Activated CD8-positive, alpha-beta memory T cell treated with anti-CD3 and anti-CD28 coated beads, Interleukin-2, amount 50 U/mL, for 24 hours (primary cell): Measurements from ENCODE around the gene TNFRSF4.
A peak's percentile ranks its signal among the peaks of the same experiment; 100 is the strongest.
"Not testable (repeated sequence)": the region's sequence is repeated elsewhere in the genome, so short reads cannot be mapped to it uniquely, and the experiment has no call there.

ENCODE experiments used
- DNase-seq: peaks from one replicate; pipeline ENCODE4 v3.0.0-alpha.2; 2020; ENCODE audit errors: extremely low read depth

Gene TNFRSF4

DNA sequence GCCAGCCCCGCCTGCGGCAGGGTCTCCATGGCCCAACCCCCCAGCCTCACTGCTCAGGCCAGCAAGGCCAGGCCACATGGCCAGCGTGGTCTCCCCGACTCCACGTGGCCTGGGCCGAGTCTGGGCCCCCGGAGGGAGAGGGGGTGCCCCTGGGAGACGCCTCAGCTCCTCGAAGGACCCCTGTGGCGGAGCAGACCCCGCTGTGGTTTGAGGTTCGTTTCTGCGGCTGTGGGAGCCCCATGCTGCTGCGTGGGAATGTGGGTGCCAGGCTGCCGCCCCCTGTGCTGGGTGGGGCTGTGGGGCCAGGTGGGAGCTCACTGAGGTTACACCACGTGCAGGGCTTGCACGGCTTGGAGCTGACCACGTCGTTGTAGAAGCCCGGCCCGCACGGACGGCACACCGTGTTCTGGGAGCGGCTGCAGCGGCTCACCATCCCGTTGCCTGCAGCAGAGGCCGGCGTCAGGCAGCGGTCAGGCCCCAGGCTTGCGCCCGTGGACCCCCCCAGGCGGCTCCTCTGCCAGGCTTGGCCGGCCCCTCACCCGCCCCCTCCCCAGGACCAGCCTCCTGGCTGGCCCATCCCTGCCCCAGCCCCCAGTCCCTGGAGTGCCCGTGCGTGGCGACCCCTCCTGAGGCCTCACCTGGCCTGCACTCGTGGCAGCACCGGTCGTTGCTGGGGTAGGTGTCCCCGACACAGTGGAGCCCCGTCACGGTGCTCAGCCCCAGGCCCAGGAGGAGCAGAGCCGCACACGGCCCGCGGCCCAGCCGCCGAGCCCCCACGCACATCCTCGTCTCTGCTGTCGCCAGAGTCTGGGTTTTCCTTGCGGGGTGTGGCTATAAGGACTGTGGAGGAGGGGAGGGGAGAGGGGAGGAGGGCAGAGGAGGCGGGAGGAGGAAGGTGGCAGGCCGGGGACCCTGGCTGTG lies at the start of gene TNFRSF4:
Gene TNFRSF4, minus strand, starts transcription at position 809 of the 921 bp plus-strand sequence. Its CDS starts 26 bp downstream, at position 783.
- DNase-seq, result no peak

DNA sequence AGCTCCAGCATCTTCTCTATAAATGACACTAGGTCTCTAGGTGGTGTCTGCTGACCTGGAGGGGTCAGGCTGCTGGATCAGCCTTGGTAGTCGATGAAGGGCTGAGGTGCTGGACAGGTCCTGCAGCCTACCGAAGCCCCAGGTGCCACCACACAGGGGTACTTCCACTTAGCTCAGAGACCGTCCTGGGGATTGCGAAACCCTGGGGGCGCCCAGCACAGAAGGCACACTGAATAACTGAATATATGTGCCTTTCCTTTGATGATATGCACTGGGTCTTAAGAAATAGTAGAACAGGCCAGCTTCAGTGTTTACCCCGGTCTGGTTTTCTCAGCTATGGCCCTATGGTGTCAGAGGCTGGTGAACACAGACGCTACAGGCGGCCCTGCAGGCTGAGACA lies 48.8 kb upstream of the TNFRSF4 start:
- DNase-seq, result no peak

GRCh38 chr1:1262071-1262470 lies 48.1 kb upstream of the TNFRSF4 start:
- no peak for DNase-seq

- no peak for DNase-seq
Observed at GRCh38 chr1:1260843-1261560, 47.0 kb upstream of the TNFRSF4 start.

DNA sequence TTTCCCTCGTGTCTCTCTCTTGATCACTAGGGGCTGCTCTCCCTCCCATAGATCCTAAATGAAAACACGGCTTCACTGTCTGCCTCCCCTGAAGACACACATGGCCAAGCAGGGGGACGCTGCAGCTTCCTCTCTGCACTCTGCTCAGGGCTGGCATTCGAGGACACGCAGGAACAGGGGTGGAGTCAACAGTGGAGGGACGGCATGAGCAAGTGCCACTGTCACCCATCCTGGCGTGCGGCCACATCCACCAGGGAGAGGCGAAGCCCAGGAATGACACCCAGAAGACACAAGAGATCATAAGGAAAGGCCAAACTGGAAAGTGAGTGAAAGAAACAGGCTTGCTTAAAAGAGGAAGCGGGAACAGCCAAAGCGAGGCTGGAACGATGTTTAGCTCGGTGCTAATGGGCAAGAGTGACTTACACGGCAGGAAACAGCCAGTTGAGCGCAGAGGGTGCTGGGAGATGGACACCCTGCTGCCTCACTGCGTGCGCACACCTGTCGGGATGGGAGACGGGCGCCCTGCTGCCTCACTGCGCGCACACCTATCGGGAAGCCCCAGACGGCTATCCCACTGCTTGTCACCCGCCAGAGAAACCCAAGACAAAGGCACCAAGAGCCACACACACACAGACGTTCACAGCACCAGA lies 46.1 kb upstream of the TNFRSF4 start:
- DNase-seq, result no peak

- DNase-seq, result no peak
Observed at GRCh38 chr1:1259540-1259939, 45.6 kb upstream of the TNFRSF4 start.

GRCh38 chr1:1259119-1259488 lies 45.2 kb upstream of the TNFRSF4 start:
- DNase-seq, result no peak

DNA sequence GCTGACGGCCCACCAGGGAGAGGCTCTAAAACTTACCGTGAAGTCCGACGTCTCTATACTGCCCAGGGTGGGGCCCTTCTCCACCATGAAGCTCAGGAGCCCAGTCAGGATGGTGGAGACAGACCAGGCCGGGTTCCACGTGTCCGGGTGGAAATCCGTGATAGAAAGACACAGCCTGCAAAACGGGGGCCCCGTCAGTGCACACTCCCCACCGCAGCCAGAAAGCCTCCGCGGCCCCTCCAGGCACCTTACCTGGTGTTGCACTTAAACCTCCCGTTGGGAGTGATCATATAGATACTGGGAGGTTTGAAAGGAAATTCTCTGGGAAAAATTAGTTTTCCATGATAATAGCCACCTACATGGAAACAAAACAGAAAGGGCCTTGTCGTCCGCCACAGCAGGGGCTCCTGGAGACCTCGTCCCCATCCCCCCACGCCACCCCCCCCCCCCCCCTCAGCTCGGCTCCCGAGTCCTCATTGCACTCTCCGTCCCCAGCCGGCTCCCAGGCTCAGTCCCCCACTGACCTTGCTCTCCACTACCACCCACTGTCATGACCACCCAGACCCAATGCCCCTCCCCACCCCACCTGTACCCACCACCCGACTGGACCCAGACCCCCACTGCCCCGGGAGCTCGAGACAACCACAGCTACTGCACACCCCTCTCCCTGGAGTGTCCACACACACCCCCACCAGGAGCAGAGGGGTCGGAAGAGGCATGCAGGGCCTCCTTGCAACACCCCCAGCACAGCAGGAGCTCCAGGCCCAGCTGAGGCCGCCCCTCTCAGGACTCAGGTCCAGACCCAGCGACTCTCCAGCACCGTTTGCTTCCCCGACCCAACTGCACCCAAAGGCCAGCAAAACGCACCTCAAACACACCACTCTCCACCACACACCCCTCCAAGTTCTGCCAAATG lies 43.3 kb upstream of the TNFRSF4 start:
- DNase-seq, result no peak

- DNase-seq, result no peak
Observed at GRCh38 chr1:1255611-1256010, 41.7 kb upstream of the TNFRSF4 start.

DNA sequence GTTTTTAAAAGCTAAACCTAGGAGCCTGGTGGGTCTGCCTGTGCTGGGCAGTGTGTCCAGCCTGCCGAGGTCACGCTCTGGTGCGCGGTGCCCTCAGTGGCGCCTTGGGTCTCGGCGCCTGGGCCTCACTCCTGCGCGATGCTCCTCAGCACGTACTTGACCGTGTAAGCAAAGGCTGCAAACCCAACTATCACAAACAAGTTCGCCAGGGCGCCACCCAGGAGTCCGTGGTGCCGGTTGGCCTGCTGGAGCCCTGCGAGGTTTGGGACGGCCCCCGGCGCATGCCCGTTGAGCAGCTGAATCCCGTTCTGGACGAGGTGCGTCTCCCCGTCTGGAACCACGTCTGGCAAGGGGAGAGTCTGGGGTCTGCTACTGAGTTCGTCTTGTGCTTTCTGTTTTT lies 41.1 kb upstream of the TNFRSF4 start:
- DNase-seq, result no peak

GRCh38 chr1:1254667-1254998 lies 40.7 kb upstream of the TNFRSF4 start:
- DNase-seq, result no peak

DNA sequence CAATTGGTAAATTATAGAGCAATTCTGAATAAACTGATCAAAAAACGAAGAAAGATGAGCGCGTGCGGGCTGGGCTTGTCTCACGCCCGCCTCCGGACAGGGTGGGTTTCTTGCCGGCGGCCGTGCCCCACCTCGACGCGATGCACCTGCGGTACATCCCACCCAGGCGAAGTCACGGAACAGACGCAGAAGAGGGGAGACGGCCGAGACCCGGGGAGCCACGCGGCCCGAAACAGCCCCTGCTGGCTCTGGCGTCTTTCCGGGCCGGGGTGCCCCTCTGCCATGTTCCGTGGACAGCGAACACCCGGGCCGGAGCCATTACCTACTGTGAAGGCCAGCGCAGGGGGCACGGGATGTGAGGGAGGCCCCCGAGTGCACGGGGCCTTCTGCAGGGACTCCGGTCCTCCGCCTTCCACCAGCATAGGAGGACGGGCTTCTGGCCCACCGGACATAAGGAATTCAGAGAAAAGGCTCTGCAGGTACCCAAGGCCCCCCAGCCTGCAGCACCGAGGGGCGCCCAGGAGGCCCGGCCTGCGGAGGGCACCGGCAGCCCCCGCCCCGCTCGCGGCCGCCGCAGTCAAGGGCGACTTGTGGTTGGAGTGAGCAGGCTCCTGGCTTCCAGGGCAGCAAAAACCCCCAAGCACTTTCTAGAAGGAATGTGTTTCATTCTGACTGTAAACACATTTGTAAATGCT lies 40.2 kb upstream of the TNFRSF4 start:
- no peak for DNase-seq

DNA sequence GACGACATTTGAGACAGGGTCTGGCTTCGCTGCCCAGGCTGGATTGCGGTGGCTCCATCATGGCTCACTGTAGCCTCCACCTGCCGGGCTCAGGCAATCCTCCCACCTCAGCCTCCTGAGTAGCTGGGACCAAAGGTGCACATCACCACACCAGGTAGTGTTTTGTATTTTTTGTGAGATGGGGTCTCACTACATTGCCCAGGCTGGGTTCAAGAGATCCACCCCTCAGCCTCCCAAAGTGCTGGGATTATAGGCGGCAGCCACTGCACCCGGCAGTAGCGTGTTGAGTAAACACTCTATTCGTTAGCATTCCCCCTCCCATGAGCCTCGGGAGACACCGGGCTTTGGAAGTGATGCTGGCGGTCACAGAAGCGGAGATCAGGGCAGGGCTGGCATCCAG lies 39.4 kb upstream of the TNFRSF4 start:
- DNase-seq, result no peak

DNA sequence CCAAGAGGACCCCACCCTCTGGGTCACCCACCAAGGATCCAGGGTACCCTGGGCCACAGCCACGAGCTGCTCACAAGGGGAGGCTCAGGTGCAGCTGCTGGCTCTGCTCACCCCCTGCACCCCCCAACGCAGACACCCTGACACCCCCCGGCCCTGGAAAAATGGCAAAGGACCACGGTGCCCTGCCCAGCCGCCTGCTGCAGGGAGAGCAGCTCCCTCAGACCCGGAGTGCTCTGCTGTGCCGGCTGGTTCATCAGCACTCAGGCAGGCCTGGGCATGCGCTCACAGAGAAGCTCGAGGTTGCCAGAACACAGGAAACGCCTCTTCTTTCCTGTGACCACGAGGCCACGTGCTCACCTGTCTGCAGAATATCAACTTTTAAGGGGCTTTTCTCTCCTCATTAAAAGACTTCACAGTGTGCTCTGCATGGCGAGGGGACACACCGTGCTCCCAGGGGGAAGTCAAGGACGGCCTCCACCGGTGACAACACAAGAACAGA lies 36.9 kb upstream of the TNFRSF4 start:
- DNase-seq, result peak; percentile 24

DNA sequence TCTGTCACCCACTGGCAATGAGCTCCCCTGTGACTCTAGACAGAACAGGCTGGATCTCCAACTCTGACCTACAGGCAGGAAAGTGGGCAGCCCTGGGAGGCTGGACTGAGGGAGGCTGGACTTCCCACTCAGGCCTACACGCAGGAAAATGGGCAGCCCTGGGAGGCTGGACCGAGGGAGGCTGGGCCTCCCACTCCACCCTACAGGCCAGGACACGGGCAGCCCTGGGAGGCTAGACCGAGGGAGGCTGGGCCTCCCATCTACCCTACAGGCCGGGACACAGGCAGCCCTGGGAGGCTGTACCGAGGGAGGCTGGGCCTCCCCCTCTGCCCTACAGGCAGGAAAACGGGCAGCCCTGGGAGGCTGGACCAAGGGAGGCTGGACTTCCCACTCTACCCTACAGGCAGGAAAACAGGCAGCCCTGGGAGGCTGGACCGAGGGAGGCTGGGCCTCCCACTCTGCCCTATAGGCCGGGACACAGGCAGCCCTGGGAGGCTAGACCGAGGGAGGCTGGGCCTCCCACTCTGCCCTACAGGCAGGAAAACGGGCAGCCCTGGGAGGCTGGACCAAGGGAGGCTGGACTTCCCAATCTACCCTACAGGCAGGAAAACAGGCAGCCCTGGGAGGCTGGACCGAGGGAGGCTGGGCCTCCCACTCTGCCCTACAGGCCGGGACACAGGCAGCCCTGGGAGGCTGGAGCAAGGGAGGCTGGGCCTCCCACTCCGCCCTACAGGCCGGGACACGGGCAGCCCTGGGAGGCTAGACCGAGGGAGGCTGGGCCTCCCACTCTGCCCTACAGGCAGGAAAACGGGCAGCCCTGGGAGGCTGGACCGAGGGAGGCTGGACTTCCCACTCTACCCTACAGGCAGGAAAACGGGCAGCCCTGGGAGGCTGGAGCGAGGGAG lies 34.3 kb upstream of the TNFRSF4 start:
- not testable (repeated sequence) for DNase-seq

GRCh38 chr1:1247341-1247913 lies 33.5 kb upstream of the TNFRSF4 start:
- DNase-seq, result no peak

DNA sequence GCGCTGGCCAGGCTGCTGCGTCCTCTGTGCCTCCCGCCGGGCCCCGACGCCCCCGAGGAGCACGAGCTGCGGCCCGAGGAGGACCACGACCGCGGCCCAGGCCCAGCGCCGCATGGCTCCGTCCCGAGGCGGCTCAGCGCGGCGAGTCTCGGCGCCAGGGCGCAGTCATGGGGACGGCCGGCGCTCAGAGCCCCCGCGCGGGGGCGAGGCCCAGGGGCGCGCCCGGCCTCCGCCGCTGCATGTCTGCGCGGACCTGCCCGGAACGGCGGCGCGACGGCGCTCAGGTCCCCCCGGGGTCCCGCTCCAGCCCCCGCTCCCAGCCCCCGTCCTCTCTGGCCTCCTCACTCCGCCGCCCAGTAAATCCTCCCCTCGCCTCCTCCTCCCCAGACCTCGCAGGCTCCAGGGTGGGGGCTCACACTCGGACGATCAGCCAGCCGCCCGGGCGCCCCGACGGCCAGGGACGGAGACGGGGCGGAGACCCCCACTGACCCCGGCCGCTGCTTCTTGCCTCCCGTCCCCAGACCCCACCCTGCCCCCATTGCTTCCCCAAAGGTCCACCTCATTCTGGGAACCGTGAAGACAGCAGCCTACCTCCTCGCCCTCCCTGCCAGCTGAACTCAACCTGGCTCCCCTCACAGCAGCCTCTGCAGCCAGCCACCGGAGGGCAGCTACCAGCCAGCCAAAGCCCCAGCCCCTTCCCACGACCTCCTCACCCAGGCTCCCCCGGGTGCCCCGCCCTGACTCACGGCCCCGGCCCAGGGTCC lies 32.8 kb upstream of the TNFRSF4 start, which contains the start of gene C1QTNF12:
Gene C1QTNF12, minus strand, starts transcription at position 146 of the 764 bp plus-strand sequence. Its CDS starts 32 bp downstream, at position 114.
- no peak for DNase-seq

DNA sequence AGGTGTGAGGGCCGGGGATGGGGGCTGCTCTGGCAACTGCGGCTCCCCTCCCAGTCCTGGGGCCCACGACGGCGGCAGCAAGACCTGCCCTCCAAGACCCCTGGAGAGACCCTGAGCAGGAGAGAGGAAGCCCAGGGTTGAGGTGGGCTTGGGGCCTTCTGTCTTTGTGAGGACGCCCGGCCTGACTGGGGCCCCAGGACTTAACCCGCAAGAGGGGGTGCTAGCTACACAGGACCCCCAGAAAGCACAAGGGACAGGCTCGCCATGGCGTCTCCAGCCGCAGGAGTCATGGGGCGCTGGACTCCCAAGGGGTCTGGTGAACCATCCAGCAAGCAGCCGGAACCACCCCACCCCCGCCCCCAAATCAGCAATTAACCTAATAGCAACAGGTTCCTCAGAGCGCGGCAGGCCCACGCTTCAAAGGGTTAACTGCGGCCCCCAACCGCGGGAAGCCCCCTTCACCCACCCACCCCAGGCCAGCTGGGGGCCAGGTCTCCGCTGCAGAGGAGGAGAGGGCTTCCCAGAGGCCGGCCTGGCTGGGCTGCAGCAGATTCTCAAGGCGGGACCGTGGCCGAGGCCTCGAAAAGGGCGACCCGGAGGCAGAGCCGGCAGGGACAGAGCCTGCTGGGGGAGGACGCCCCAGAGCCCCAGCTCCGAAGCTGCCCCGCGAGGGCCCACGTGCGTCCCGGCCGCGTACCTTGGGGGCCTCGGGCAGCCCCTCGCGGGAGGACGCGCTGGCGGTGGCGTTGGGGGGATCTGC lies 32.0 kb upstream of the TNFRSF4 start:
- DNase-seq, result no peak
